ENCODE results near the gene TIMM29.

The TIMM29 gene

GRCh38 chr19:10928563-10929401, at the start of gene TIMM29, which contains the start of gene YIPF2:
TIMM29 (plus strand) TSS chr19:10928811; CDS start chr19:10928823, 12 bp downstream.
YIPF2 (minus strand) TSS chr19:10928639; CDS start chr19:10928410, 229 bp downstream.
- peak; percentile 94 for DNase-seq

- DNase-seq: no peak
Measured at GRCh38 chr19:10881403-10882107, 47.1 kb upstream of the TIMM29 start.

- no peak for DNase-seq
Measured at GRCh38 chr19:10882108-10882457, 46.5 kb upstream of the TIMM29 start.

DNA sequence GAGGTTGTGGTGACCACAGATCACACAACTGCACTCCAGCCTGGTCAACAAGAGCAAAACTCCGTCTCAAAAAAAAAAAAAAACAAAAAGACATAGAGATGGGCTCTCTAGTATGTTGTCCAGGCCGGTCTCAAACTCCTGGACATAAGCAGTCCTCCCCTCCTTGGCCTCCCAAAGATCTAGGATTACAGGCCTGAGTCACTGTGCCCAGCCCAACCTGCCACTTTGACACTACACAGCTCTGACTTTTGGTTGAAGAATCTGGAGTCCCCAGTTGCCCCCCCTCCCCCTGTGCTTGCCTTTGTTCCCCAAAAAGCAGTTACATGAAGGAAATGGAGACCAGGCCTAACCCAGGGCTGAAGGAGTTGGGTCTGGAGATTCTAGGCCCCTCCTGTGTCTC, 44.3 kb upstream of the TIMM29 start:
- DNase-seq: no peak

- DNase-seq: no peak
Measured at GRCh38 chr19:10885201-10886169, 43.1 kb upstream of the TIMM29 start.

DNA sequence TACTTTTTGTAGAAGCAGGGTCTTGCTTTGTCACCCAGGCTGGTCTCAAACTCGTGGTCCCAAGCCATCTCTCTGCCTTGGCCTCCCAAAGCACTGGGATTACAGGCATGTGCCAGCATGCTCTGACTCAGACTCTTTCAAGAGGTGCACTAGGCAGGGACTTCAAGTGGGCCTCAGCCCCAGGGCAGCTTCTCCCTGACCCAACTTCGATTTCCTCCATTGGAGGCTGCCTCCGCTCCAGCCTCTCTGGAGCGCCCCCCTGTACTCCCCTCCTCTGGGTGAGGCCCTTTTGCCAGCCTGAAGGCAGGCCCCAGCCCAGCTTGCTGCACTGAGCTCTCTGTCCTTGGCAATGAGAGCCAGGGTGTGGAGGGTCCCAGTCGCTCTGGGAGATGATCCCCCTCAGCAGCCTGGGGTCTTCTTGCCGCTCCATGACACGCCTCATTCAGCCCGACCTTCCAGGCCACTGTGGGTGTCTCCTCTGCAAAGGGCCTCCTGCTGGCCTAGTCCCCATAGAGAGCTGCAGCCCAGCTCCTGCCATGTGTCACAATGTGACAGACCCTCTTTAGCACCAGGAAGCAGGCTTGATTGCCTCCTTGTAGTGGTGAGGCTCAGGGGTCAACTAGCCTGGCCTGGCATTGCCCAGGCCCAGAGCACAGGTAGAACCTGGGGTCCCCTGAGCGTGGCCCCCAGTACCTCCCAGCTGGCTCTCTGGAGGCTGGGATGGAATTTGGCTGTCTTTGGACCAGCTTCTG, 40.8 kb upstream of the TIMM29 start:
- no peak for DNase-seq

GRCh38 chr19:10888421-10888866, 40.2 kb upstream of the TIMM29 start:
- DNase-seq: no peak

- no peak for DNase-seq
Measured at GRCh38 chr19:10889880-10890279, 38.7 kb upstream of the TIMM29 start.

DNA sequence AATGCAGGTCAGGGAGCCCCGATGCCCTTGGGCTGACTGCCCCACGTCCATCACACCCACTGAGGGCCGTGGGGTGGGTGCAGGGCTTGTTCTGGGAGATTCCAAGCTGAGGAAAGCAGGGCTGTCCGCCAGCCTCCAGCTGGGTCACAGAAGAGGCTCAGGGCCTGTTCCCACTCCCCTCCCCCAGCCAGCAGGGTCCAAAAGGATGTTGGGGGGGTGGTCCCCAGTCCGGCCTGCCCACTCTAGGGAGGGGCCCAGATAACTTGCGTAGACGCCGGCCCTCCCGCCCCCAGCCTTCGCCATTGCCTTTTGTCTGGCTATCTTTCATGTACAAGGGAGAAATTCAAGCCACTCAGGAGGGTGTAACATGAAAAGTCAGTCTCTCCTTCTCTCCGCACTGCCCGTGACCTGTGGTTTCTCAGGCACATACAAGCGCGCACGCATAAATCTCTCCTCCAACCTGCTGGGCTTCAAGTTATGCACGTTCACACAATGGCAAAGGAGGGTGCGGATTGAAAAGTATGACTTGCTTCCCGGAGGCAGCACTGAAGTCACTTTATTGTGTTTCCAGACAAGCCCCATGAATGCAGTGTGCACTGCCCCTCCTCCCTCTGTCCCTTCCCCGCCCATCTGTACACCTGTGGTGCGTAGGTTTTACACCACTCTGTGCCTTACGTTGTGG, 37.1 kb upstream of the TIMM29 start:
- DNase-seq: no peak

GRCh38 chr19:10892256-10892655, 36.4 kb upstream of the TIMM29 start:
- DNase-seq: no peak

GRCh38 chr19:10894911-10895213, 33.7 kb upstream of the TIMM29 start:
- DNase-seq: no peak

GRCh38 chr19:10895363-10895762, 33.2 kb upstream of the TIMM29 start:
- no peak for DNase-seq

DNA sequence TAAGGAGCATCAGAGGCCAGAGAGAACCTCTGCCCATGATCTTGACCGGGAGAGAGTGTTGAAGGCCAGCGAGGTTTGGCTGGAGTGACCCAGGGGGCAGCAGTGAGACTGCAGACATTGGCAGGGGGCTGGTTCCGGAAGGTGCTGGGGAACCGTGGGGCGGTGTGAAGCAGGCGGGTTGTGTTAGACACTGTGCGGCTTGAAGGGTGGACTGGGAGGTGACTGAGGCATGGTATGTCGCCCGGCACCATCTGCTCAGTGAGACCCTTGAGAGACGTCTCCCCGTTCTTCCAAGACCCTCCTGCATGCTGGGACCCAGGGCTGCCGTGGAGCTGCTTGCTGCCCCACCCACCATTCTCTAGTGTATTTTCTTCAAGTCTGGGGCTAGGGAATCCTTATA, 32.7 kb upstream of the TIMM29 start:
- no peak for DNase-seq

DNA sequence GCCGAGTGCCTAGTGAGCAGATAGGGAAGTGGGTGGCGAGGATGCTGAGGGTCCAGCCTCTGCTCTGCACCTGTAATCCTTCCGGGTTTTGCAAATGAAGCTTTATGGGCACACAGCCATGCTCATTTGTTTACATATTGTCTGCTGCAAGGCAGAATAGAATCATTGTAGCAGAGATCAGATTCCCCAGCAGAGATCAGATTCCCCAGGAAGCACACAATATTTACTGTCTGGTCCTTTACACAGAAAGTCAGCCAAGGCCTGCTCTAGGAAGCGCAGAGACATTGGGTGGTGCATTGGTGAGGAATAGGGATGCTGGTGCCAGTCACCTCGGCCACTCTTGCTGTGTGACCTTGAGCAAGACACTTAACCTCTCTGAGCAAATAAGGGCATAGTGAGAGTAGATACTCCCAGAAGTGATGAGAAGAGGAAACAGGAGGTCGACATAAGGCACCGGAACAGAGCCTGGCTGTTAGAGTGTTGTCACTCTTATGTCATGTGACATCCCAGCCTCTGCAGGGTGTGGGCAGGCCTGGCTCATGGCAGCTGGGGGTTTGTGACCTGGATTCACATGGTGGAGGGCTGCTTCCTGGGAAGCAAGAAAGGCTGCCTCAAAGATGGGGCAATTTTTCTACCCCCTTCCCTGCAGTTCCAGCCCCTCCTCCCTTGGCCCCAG, 31.6 kb upstream of the TIMM29 start:
- no peak for DNase-seq

DNA sequence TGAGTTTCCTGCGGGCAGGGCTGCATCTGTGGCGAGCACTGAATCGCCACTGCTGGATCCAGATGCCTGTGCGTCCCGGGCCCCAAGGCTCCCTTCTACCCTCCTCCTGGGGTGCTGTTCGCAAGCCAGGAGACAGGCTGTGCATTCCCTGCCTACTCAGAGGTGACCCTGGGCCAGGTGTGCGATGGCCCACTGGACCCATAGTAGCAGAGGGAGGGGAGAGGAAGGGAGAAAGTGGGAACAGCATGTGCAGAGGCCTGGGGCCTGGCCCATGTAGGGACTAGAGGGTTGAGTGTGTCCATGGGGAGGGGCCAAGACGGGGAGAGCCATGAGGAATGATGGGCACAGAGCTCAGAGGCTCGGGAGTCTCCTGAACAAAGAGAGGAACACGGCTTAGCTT, 30.0 kb upstream of the TIMM29 start:
- no peak for DNase-seq

DNA sequence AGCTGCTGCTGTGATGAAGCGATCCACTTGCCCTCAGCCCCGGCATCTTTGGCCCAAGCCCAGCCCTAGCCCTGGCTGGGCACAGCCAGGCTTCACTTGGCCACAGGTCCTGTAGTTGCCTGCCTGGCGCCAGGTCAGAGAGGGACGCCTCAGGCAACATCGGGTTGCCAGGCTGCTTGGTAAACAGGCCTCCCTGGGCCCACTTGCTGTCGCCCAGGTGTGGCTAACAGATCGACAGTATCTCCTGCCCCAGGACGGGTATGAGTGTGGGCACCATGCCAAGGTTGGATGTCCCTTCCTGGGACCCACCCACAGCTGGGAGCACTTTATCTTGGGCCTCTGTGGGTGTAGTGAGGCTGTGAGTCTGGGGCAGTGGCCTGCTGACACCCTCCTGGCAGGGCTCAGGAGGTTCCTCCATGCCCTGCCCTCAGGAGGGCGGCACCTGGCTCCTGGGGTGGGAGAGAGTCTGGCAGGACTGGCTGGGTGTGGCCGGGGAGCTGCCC, 29.4 kb upstream of the TIMM29 start:
- no peak for DNase-seq

GRCh38 chr19:10907925-10908324, 20.7 kb upstream of the TIMM29 start:
- no peak for DNase-seq

DNA sequence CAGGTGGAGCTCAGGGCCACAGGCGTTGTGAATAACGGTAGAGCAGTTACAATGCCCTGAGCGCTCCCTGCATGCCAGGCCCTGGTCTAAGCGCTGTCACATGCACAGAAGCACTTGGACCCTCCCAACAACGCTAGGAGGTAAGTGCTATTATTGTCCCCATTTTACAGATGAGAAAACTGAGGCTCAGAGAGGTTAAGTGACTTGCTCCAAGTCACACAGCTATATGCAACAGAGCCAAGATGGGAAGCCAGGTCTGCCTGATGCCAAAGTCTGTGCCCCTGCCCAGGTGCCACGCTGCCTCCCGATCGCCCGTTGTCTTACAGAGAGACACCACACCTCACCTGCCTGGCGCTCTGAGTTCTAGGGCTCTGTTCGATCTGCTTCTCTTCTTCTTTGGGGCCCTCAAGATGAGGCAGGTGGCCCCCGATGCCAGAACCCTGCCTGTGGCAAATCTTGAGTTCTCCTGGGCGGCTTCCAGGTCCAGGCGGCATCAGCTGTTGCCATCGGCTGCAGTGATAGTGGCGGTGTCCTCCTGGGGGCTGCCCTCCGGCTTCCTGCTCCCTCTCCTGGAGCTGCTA, 20.1 kb upstream of the TIMM29 start:
- no peak for DNase-seq

GRCh38 chr19:10911579-10912363, 16.8 kb upstream of the TIMM29 start:
- DNase-seq: no peak

GRCh38 chr19:10912619-10913018, 16.0 kb upstream of the TIMM29 start:
- DNase-seq: no peak

Measured in NK-92 treated with Interleukin-12 subunit alpha and Interleukin-12 subunit beta, amount 100 ng/mL, for 24 hours (cell line).